Heart left ventricle (tissue), 16 donors: Measurements from ENCODE around the gene CENPM. TPM values are rescaled to one million over a fixed set of nuclear protein-coding genes. Genes with fewer than 3 reads are reported as not detected.

Experiments used
- ATAC-seq, 4 donors: fragments of 200-7000 bp; cut with Tn5 transposase; one replicate each; pipeline ENCODE4 v1.9.1; 2020 to 2022; ENCODE audit warnings: moderate library complexity in 4 of 4, mild to moderate bottlenecking in 3 of 4, moderate number of reproducible peaks in 1 of 4
- DNase-seq, 5 donors: peaks; one replicate each; pipeline ENCODE4 v3.0.0-alpha.2; 2020
- H3K27ac ChIP-seq, 12 donors: fragments of 200-600 bp; sonication (generic) in 4 of 12; one replicate each; pipeline versions ENCODE4 v1.5.0 to v1.8.0; 2016 to 2022; ENCODE audit warnings: mild to moderate bottlenecking in 2 of 12
- H3K27me3 ChIP-seq, 9 donors: fragments of 200-600 bp; sonication (generic) in 2 of 9; one replicate each; pipeline versions ENCODE4 v1.5.1 to v1.8.0; 2016 to 2022; ENCODE audit warnings: mild to moderate bottlenecking in 3 of 9
- H3K36me3 ChIP-seq, 9 donors: fragments of 200-600 bp; sonication (generic) in 2 of 9; one replicate each; pipeline versions ENCODE4 v1.5.0 to v1.8.0; 2018 to 2022; ENCODE audit warnings: mild to moderate bottlenecking in 2 of 9
- H3K4me1 ChIP-seq, 12 donors: fragments of 200-600 bp; sonication (generic) in 4 of 12; one replicate each; pipeline versions ENCODE4 v1.5.0 to v1.8.0; 2016 to 2022; ENCODE audit warnings: mild to moderate bottlenecking in 3 of 12
- H3K4me3 ChIP-seq, 12 donors: fragments of 200-600 bp; sonication (generic) in 4 of 12; one replicate each; pipeline versions ENCODE4 v1.5.0 to v1.8.0; 2017 to 2022; ENCODE audit warnings: mild to moderate bottlenecking in 9 of 12, moderate library complexity in 4 of 12
- H3K9me3 ChIP-seq, 12 donors: fragments of 200-600 bp; sonication (generic) in 4 of 12; one replicate each; pipeline versions ENCODE4 v1.5.0 to v1.8.0; 2016 to 2022; ENCODE audit warnings: mild to moderate bottlenecking in 1 of 12
- POLR2A ChIP-seq, 2 donors: fragments of 450-650 bp; IDR thresholded peaks; one replicate each; pipeline ENCODE4 v1.6.1; 2017; ENCODE audit warnings: antibody characterized with exemption in 2 of 2, mild to moderate bottlenecking in 2 of 2, moderate library complexity in 2 of 2
- WGBS, 4 donors: extraction: QIAGEN DNeasy Blood & Tissue Kit in 2 of 4; methylation state at CpG; one replicate each; pipeline versions ENCODE4 v1.1.5 to v1.1.7; 2013 to 2018; 5-methylcytosine and 5-hydroxymethylcytosine counted together
- intact Hi-C, 10 donors: fragments of 100-400 bp; cut with DNase I; formaldehyde crosslinking; loops; one replicate each; pipeline versions ENCODE4 v1.11.1 to v1.14.2; 2022
- polyA plus RNA-seq, 2 donors: library from polyadenylated mRNA; stranded (reverse); fragments of 200-250 nt; gene quantifications; one replicate each; pipeline ENCODE4 v1.2.3, GENCODE V29; 2013
- total RNA-seq, 9 donors: library from RNA; depleted of rRNA in 2 of 9; stranded (reverse); fragments of >200 nt in 2 of 9; fragmentation: NEBNext Ultra II Directional in 3 of 9; extraction: Animal tissue kit (Norgen Biotek cat#: 25700) in 3 of 9; gene quantifications; one replicate each; pipeline versions ENCODE4 v1.1.0 to v1.2.4, GENCODE V29; 2016 to 2023
- TF ChIP-seq, protein P1 (sequence below), 12 donors: fragments of 200-600 bp; sonication (generic) in 4 of 12; IDR thresholded peaks; one replicate each; pipeline versions ENCODE4 v1.5.0 to v1.8.0; 2018 to 2022; ENCODE audit warnings: antibody characterized with exemption in 12 of 12, mild to moderate bottlenecking in 5 of 12
- donor health status: ischemic (EF 13 %, LVEDD 7.1; RV severe dilation, severe dysfunction).
- donor health status: healthy with polysubstance abuse.
- donor health status: DM: no; HTN: yes; CAD: no.
- donor health status: DM: no; HTN: no; CAD: no.
- donor health status: ischemic (EF 25% LVEDD 6.9; RV normal size, moderate dysfunction).
- donor health status: ischemic (EF 25% LVEDD 5.7; RV mildly dilated, moderate dysfunction).
- donor health status: healthy.
- donor health status: DM: yes; HTN: yes; CAD: no.
- donor health status: ischemic (EF 35%, LVEDD 5.7; RV mildly dilated, moderate dysfunction).
- donor health status: nonischemic (EF 11% LVEDD 7.7; RV severe dilation, severe dysfunction).
- donor health status: DM: yes; HTN: yes; CAD: no.
- donor health status: PGD.
- donor health status: ischemic (EF 29% LVEDD 5.4; RV normal size, mild dysfunction).
- donor health status: nonischemic (EF 23%, LVEDD 6.1; RV moderate dilation, normal function).

The CENPM gene
- total and polyA plus RNA-seq, 11 donors, result 0.21 to 6.9 (median 0.52) TPM; not detected in 4

DNA sequence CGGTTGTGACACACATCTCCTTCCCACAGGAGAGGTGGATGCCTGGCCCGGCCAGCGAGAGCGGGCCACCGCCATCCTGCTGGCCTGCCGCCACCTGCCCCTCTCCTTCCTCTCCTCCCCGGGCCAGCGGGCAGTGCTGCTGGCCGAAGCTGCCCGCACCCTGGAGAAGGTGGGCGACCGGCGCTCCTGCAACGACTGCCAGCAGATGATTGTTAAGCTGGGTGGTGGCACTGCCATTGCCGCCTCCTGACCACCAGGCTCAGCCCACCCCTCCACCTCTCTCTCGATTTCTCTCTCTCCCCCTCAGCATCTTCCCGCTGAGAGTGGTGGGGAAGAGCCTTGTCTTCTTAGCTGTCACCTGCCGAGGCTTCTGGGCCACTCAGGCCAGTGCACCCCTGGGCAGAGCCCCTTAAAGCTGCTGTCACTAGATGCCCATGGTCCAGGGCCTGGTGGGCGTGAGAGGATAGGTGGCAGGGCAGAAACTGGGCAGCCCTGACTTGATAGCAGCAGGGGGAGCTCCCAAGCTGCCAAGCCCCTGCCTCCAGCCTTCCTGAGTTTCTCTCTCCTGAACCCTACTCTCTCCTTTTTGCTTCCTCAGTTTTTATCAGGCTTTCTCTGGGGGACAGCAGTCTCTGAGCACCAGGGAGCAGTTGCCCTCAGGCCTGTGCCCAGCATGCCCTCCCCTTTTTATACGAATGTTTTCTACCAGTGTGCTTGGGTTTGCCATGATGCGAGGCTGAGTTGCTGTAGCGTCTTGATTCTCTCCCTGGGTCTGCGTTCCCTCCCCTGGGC, 41.3 kb downstream of the CENPM start:
- H3K4me1 ChIP-seq, result peaks cover 0 to 43% (median 16%) of the 10 kb centered on the region in 12 donors
- ATAC-seq, result no peak
- H3K27ac ChIP-seq, result no peak overlapping the region
- 88 to 93% (median 91%) methylated on average over 23 of the region's 23 CpGs for WGBS, 4 donors
- no peak for TF ChIP-seq POLR2A (IDR thresholded peaks at IDR 0.05)
- TF ChIP-seq, protein P1, sequence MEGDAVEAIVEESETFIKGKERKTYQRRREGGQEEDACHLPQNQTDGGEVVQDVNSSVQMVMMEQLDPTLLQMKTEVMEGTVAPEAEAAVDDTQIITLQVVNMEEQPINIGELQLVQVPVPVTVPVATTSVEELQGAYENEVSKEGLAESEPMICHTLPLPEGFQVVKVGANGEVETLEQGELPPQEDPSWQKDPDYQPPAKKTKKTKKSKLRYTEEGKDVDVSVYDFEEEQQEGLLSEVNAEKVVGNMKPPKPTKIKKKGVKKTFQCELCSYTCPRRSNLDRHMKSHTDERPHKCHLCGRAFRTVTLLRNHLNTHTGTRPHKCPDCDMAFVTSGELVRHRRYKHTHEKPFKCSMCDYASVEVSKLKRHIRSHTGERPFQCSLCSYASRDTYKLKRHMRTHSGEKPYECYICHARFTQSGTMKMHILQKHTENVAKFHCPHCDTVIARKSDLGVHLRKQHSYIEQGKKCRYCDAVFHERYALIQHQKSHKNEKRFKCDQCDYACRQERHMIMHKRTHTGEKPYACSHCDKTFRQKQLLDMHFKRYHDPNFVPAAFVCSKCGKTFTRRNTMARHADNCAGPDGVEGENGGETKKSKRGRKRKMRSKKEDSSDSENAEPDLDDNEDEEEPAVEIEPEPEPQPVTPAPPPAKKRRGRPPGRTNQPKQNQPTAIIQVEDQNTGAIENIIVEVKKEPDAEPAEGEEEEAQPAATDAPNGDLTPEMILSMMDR (IDR thresholded peaks at IDR 0.05), result no peak
- peaks cover 0 to 66% (median 53%) of the 10 kb centered on the region in 9 donors for H3K36me3 ChIP-seq
- no peak overlapping the region for H3K4me3 ChIP-seq
- no peak for DNase-seq
- intact Hi-C loops, result no loop called here
- peaks cover 0 to 12% (median under 1%) of the 10 kb centered on the region in 9 donors for H3K27me3 ChIP-seq
- no peaks in the 10 kb centered on the region for H3K9me3 ChIP-seq

DNA sequence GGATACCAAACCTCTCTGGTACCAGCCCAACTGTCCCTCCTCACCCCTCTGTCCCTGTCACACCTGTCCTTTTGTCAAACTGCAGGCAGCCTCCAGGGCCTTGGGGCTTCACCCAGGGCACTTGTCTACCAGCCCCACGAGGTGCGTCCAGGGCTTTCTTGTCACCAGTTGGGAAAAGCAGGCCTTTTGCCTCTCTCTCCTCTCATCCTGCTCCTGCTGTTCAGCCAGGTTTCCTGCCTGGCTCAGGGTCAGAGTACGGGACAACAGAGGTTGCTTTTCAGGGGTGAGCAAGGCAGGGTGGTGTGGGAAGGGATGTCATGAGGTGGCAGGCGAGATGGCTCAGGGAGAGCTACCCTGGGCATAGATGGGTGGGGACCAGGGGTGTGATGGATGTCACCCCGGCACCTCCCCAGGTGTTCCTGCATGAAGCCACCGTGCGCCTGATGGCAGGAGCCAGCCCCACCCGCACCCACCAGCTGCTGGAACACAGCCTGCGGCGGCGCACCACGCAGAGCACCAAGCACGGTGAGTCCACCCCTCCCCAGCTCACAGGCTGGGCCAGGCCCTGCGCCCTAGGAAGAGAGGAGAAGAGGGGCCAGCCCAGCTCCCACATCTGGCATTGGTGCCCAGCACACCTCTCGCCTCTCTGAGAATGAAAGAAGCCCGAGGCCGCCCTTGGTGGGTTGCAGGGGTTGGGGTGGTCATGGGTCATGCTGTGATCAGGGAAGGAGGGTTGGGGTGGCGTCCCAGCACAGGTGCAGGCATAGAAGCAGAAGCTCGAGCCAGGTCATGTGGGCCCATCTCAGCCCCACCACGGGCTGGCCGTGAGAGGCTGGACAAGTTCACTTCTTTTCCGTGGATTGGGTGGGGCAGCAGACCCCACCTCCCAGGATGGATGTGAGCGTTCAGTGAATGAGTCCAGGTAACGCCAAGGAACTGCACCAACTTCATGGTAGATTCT, 42.2 kb downstream of the CENPM start:
- Histone ChIP-seq H3K27me3 (peaks cover 0 to 3% (median 0%) of the 10 kb centered on the region in 9 donors), H3K36me3 (peaks cover 0 to 75% (median 62%) of the 10 kb centered on the region in 9 donors), H3K27ac (peak overlapping the region in 1 of 12 donors; percentile 74), H3K4me1 (peaks cover 0 to 43% (median 14%) of the 10 kb centered on the region in 12 donors), H3K9me3 (no peaks in the 10 kb centered on the region), H3K4me3 (no peak overlapping the region)
- intact Hi-C loops, result loop anchor here in 1 of 10 donors (5.0 kb wide), 1 partner anchor 72 kb away; the partner anchor contains the start of gene SREBF2
- TF ChIP-seq, protein P1 (IDR thresholded peaks at IDR 0.05), result no peak
- TF ChIP-seq POLR2A (IDR thresholded peaks at IDR 0.05), result no peak
- DNase-seq, result no peak
- WGBS, 4 donors, result 88 to 94% (median 92%) methylated on average over 16 to 24 of the region's 24 CpGs
- no peak for ATAC-seq

DNA sequence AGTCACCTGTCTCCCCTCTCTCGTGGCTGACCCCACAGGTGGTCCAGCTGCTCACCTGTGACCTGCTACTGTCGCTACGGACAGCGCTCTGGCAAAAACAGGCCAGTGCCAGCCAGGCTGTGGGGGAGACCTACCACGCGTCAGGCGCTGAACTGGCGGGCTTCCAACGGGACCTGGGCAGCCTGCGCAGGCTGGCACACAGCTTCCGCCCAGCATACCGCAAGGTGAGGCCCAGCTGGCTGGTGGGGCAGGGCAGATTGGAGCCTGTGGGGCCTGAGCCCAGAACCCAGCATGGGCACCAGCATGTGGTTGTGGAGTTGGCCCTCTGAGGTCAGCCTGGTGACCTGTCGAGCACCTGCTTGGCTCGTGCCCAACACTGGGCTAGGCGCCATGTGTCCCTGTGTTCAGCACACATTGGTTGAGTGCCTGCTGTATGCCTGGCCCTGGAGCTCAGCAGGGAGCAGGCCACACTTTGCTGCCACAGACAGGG, 44.0 kb downstream of the CENPM start:
- Histone ChIP-seq H3K27ac (peak overlapping the region; percentile 38 to 83 (median 65)), H3K36me3 (peaks cover 0 to 92% (median 79%) of the 10 kb centered on the region in 9 donors), H3K9me3 (no peaks in the 10 kb centered on the region), H3K4me3 (no peak overlapping the region), H3K4me1 (peaks cover 0 to 43% (median 14%) of the 10 kb centered on the region in 12 donors), H3K27me3 (no peaks in the 10 kb centered on the region)
- intact Hi-C loops, result loop anchor here in 1 of 10 donors (5.0 kb wide), 1 partner anchor 71 kb away; the partner anchor contains the start of gene SREBF2
- TF ChIP-seq, protein P1 (IDR thresholded peaks at IDR 0.05), result no peak
- no peak for TF ChIP-seq POLR2A (IDR thresholded peaks at IDR 0.05)
- DNase-seq (peak; percentile 71 to 88 (median 85)), ATAC-seq (peak; percentile 55 to 78 (median 70))
- 10 to 59% (median 55%) methylated on average over 2 to 15 of the region's 15 CpGs for WGBS, 4 donors
